HL-60 (cell line): ENCODE measurements around the gene KRTAP10-1.

Experiments used
- DNase-seq, 2 experiments: peaks; one replicate each; pipeline ENCODE4 v3.0.0-alpha.2; 2010 to 2020; ENCODE audit warnings: low read depth in 1 of 2, low spot score in 1 of 2
- H3K27ac ChIP-seq: fragments of 250-450 bp; sonication (Bioruptor Pico); replicated peaks from 2 replicates; pipeline ENCODE4 v1.5.1; 2020; ENCODE audit warnings: mild to moderate bottlenecking, moderate library complexity
- H3K27me3 ChIP-seq: fragments of 250-450 bp; sonication (Bioruptor Pico); 2 replicates; pipeline ENCODE4 v1.5.1; 2021; ENCODE audit warnings: mild to moderate bottlenecking, moderate library complexity; ENCODE audit not compliant: insufficient read depth, poor library complexity, severe bottlenecking
- H3K4me3 ChIP-seq: replicated peaks from 2 replicates; pipeline ENCODE4 v1.5.1; 2011; ENCODE audit warnings: mild to moderate bottlenecking, control low read depth, low read length; ENCODE audit not compliant: insufficient read depth
- CTCF ChIP-seq: IDR thresholded peaks from one replicate; pipeline ENCODE4 v1.5.1; 2011; ENCODE audit warnings: low read length, control low read depth, inconsistent platforms; ENCODE audit not compliant: insufficient read depth
- GABPA ChIP-seq: IDR thresholded peaks from 2 replicates; pipeline ENCODE4 v1.6.1; 2012; ENCODE audit warnings: low read depth
- POLR2AphosphoS5 ChIP-seq: IDR thresholded peaks from 2 replicates; pipeline ENCODE4 v1.6.1; 2012; ENCODE audit warnings: low read depth
- REST ChIP-seq: IDR thresholded peaks from 2 replicates; pipeline ENCODE4 v1.6.1; 2012; ENCODE audit warnings: low read depth; ENCODE audit not compliant: insufficient replicate concordance
- SPI1 ChIP-seq: IDR thresholded peaks from 2 replicates; pipeline ENCODE4 v1.6.1; 2012; ENCODE audit warnings: low read depth, mild to moderate bottlenecking, borderline replicate concordance

Gene KRTAP10-1

DNA sequence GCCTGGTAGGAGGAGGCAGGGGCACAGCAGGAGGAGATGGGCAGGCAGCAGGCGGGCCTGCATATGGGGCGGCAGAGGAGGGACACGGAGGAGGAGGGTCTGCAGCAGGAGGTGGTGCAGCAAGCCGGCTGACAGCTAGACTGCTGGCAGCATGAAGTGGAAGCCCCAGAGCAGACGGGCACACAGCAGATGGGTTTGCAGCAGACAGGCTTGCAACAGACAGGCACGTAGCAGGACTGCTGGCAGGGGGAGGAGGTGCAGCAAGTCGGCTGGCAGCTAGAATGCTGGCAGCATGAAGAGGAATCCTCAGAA lies 39.8 kb upstream of the KRTAP10-1 start:
- TF ChIP-seq POLR2AphosphoS5, result no peak
- no peak for TF ChIP-seq REST
- no peak for TF ChIP-seq SPI1
- no peak for TF ChIP-seq CTCF
- no peak for TF ChIP-seq GABPA
- H3K27me3 ChIP-seq, result no peaks in the 10 kb centered on the region
- no peak overlapping the region for H3K27ac ChIP-seq
- DNase-seq, result no peak
- no peak overlapping the region for H3K4me3 ChIP-seq

- no peaks in the 10 kb centered on the region for H3K27me3 ChIP-seq
- H3K4me3 ChIP-seq, result no peak overlapping the region
- TF ChIP-seq REST (no peak), POLR2AphosphoS5 (no peak), SPI1 (no peak), GABPA (no peak), CTCF (no peak)
- no peak for DNase-seq
- no peak overlapping the region for H3K27ac ChIP-seq
Measured at GRCh38 chr21:44579056-44579832, 39.2 kb upstream of the KRTAP10-1 start.

- Histone ChIP-seq H3K4me3 (no peak overlapping the region), H3K27ac (no peak overlapping the region), H3K27me3 (no peaks in the 10 kb centered on the region)
- TF ChIP-seq CTCF (no peak), REST (no peak), GABPA (no peak), SPI1 (no peak), POLR2AphosphoS5 (no peak)
- no peak for DNase-seq
Measured at GRCh38 chr21:44578371-44579055, 38.5 kb upstream of the KRTAP10-1 start.
